Lower leg skin (tissue), 3 donors: Measurements from ENCODE around the gene UGT1A4.

Experiments used
- POLR2A ChIP-seq, 2 donors: fragments of 450-650 bp; IDR thresholded peaks; one replicate each; pipeline ENCODE4 v1.6.1; 2016 to 2017; ENCODE audit warnings: antibody characterized with exemption in 2 of 2, mild to moderate bottlenecking in 1 of 2, moderate library complexity in 1 of 2
- TF ChIP-seq, protein P1 (sequence below), 3 donors: fragments of 450-650 bp; IDR thresholded peaks; one replicate each; pipeline ENCODE4 v1.5.1; 2016; ENCODE audit warnings: antibody characterized with exemption in 3 of 3, mild to moderate bottlenecking in 3 of 3, moderate library complexity in 2 of 3

DNA sequence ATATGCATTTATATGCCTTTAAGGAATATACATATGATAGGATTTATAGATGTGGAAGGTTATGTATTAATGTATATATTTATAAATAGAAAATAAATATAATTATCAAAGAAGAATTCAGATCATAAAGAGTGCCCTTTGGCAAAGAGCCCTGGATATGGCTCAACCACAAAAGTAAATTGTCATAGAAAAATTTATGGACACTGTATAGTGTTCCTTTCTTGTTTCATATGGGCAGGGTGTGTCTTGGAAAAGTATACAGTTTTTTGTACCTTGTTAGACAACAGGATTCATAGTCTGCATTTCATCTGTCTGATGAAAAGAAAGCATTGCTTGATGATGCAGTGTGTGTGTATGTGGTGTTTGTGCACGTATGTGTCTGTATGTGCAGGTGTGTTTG is 33.9 kb upstream of the UGT1A4 start:
- no peak for TF ChIP-seq POLR2A (IDR thresholded peaks at IDR 0.05)
- TF ChIP-seq, protein P1, sequence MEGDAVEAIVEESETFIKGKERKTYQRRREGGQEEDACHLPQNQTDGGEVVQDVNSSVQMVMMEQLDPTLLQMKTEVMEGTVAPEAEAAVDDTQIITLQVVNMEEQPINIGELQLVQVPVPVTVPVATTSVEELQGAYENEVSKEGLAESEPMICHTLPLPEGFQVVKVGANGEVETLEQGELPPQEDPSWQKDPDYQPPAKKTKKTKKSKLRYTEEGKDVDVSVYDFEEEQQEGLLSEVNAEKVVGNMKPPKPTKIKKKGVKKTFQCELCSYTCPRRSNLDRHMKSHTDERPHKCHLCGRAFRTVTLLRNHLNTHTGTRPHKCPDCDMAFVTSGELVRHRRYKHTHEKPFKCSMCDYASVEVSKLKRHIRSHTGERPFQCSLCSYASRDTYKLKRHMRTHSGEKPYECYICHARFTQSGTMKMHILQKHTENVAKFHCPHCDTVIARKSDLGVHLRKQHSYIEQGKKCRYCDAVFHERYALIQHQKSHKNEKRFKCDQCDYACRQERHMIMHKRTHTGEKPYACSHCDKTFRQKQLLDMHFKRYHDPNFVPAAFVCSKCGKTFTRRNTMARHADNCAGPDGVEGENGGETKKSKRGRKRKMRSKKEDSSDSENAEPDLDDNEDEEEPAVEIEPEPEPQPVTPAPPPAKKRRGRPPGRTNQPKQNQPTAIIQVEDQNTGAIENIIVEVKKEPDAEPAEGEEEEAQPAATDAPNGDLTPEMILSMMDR (IDR thresholded peaks at IDR 0.05): no peak
